T-cell (primary cell): ENCODE data around the gene CHST2. TPM values are rescaled to one million over a fixed set of nuclear protein-coding genes. Genes with fewer than 3 reads are reported as not detected.

Source experiments
- ATAC-seq, 4 experiments: fragments of 200-7000 bp in 3 of 4; fragments of 150-1000 bp in 1 of 4; cut with Tn5 transposase; replicated peaks in 1 of 4; 1 replicate in 3 of 4; 2 replicates in 1 of 4; pipeline ENCODE4 v1.10.0; 2021; ENCODE audit warnings: moderate library complexity in 3 of 4, mild to moderate bottlenecking in 2 of 4, moderate number of reproducible peaks in 1 of 4
- CTCF ChIA-PET, 2 donors: fragments of 300-600 bp; sonication (Branson Sonifier 250); formaldehyde crosslinking; loops; one replicate each; lab custom pipeline; 2022; ENCODE audit warnings: antibody characterized with exemption in 2 of 2; lab: Charles Lee
- POLR2A ChIA-PET, 2 donors: fragments of 300-600 bp; sonication (Branson Sonifier 250); formaldehyde crosslinking; loops; one replicate each; lab custom pipeline; 2022; ENCODE audit warnings: antibody characterized with exemption in 2 of 2; lab: Charles Lee
- DNase-seq, 35 experiments: peaks; one replicate each; pipeline versions ENCODE4 v3.0.0 to v3.0.0-alpha.2; 2013 to 2023
- H3K27ac ChIP-seq: one replicate; pipeline ENCODE4 v1.5.1; 2013; ENCODE audit warnings: low read length
- H3K27me3 ChIP-seq, 2 experiments: replicated peaks in 1 of 2; 1 replicate in 1 of 2; 2 replicates in 1 of 2; pipeline versions ENCODE4 v1.6.1 to v1.7.0; 2013; ENCODE audit warnings: low read length in 1 of 2, mixed read lengths in 1 of 2; ENCODE audit not compliant: control insufficient read depth in 2 of 2, insufficient read depth in 2 of 2; ENCODE audit errors: extremely low read depth in 1 of 2
- H3K36me3 ChIP-seq, 2 donors: 1 replicate in 1 of 2; 2 replicates in 1 of 2; pipeline versions ENCODE4 v1.6.1 to v1.7.0; 2013; ENCODE audit warnings: low read length in 1 of 2; ENCODE audit not compliant: control insufficient read depth in 2 of 2, insufficient read depth in 1 of 2; ENCODE audit errors: extremely low read depth in 1 of 2
- H3K4me1 ChIP-seq, 2 experiments: 1 replicate in 1 of 2; 2 replicates in 1 of 2; pipeline versions ENCODE4 v1.6.1 to v1.7.0; 2013; ENCODE audit warnings: low read length in 2 of 2, mixed read lengths in 1 of 2; ENCODE audit not compliant: insufficient read depth in 2 of 2, control insufficient read depth in 1 of 2; ENCODE audit errors: extremely low read depth in 1 of 2
- H3K4me3 ChIP-seq, 2 donors: 1 replicate in 1 of 2; 2 replicates in 1 of 2; pipeline versions ENCODE4 v1.5.1 to v1.7.0; 2013; ENCODE audit warnings: mild to moderate bottlenecking in 2 of 2, low read length in 1 of 2, moderate library complexity in 1 of 2; ENCODE audit not compliant: control insufficient read depth in 1 of 2; ENCODE audit errors: extremely low read depth in 1 of 2
- H3K9me3 ChIP-seq: 2 replicates; pipeline ENCODE4 v1.7.0; 2013
- H3K27ac Mint-ChIP-seq, 2 donors: one replicate each; pipeline ENCODE4 v1.8.0; 2020 to 2021; ENCODE audit warnings: mild to moderate bottlenecking in 2 of 2, mixed read lengths in 2 of 2
- H3K27me3 Mint-ChIP-seq, 2 donors: one replicate each; pipeline ENCODE4 v1.8.0; 2021 to 2022; ENCODE audit warnings: mixed read lengths in 2 of 2
- H3K36me3 Mint-ChIP-seq: one replicate; pipeline ENCODE4 v1.8.0; 2021; ENCODE audit warnings: mixed read lengths
- H3K4me1 Mint-ChIP-seq, 3 donors: one replicate each; pipeline ENCODE4 v1.8.0; 2020 to 2022; ENCODE audit warnings: mixed read lengths in 3 of 3, mild to moderate bottlenecking in 1 of 3
- H3K4me3 Mint-ChIP-seq, 3 donors: one replicate each; pipeline ENCODE4 v1.8.0; 2020 to 2022; ENCODE audit warnings: mild to moderate bottlenecking in 3 of 3, mixed read lengths in 3 of 3, moderate library complexity in 3 of 3
- H3K9me3 Mint-ChIP-seq, 3 donors: one replicate each; pipeline ENCODE4 v1.8.0; 2020 to 2022; ENCODE audit warnings: mixed read lengths in 3 of 3
- WGBS: methylation state at CpG from one replicate; pipeline ENCODE4 v1.1.5; 2013; ENCODE audit warnings: missing lambda C conversion rate; ENCODE audit not compliant: insufficient coverage; 5-methylcytosine and 5-hydroxymethylcytosine counted together
- total RNA-seq, 35 experiments: library from RNA in 6 of 35; stranded (reverse) in 6 of 35; fragments of 120-200 nt in 1 of 35; gene quantifications; one replicate each; pipeline versions ENCODE4 v1.2.1 to v1.2.4 and lab custom pipeline; 2013 to 2026

The CHST2 gene
- total RNA-seq, 5 donors from 2014 or later (not counting 1 experiment from before 2014, with no cell fraction given), result 1.7 to 5.6 (median 4.4) TPM

- Histone ChIP-seq H3K9me3 (no peaks in the 10 kb centered on the region), H3K36me3 (no peaks in the 10 kb centered on the region), H3K27ac (no peak overlapping the region), H3K4me1 (no peaks in the 10 kb centered on the region), H3K4me3 (no peak overlapping the region), H3K27me3 (no peaks in the 10 kb centered on the region)
- CTCF ChIA-PET, result no interaction called here
- no peak overlapping the region for H3K4me3 Mint-ChIP-seq
- no peaks in the 10 kb centered on the region for H3K4me1 Mint-ChIP-seq
- peaks cover 0 to 8% of the 10 kb centered on the region in 2 donors for H3K27me3 Mint-ChIP-seq
- POLR2A ChIA-PET, result no interaction called here
- ATAC-seq (no peak), DNase-seq (no peak)
- no CpG with 5 or more reads among the region's 2 CpGs for WGBS
- H3K36me3 Mint-ChIP-seq, result no peaks in the 10 kb centered on the region
- H3K27ac Mint-ChIP-seq, result no peak overlapping the region
- peaks cover 0 to 7% (median 2%) of the 10 kb centered on the region in 3 donors for H3K9me3 Mint-ChIP-seq
These were observed 23.8 kb upstream of the CHST2 start for GRCh38 chr3:143095813-143096212.

DNA sequence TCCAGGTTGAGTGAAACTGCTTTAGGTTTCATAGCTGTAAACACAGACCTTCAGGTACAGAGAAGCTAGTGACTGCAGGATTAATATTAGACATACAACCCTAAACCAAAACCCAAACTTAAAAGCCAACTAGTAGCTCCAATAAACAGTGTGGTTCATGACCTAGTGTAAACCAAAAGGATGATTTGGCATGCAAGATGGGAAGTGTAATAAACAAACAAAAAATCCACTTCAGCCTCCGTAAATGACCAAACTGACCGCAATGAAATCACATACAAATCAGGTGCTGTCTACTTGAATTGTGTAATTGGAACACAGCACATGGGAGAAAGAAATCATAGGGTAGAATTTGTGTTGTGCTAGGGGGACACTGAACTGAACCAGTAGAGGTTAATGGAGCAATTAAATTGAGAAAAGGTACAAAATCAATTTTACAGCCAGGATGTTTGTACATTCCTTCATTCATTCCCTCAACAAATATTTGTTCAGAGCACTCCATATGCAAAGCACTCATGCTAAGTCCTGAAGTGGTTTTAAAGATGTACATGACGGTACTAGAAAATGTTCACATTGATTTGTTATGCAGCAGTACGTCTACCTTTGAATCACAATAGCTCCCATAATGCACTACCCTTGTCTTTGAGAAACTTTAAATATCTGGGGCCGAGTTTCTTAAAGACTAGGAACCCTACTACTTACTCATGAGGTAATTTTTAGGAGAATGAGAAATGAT, 21.4 kb upstream of the CHST2 start:
- no peaks in the 10 kb centered on the region for H3K9me3 ChIP-seq
- ChIA-PET CTCF (no interaction called here), POLR2A (no interaction called here)
- Mint-ChIP-seq H3K36me3 (no peaks in the 10 kb centered on the region), H3K4me3 (no peak overlapping the region), H3K27ac (no peak overlapping the region), H3K9me3 (peaks cover 0 to 7% (median 2%) of the 10 kb centered on the region in 3 donors), H3K4me1 (no peaks in the 10 kb centered on the region), H3K27me3 (peaks cover 12 to 14% of the 10 kb centered on the region in 2 donors)
- no peaks in the 10 kb centered on the region for H3K4me1 ChIP-seq
- no peak overlapping the region for H3K4me3 ChIP-seq
- ATAC-seq, result no peak
- no CpG with 5 or more reads among the region's 5 CpGs for WGBS
- H3K27ac ChIP-seq, result no peak overlapping the region
- DNase-seq, result no peak
- peaks cover 0 to 4% of the 10 kb centered on the region in 2 experiments for H3K27me3 ChIP-seq
- no peaks in the 10 kb centered on the region for H3K36me3 ChIP-seq

GRCh38 chr3:143099210-143099609, 20.4 kb upstream of the CHST2 start:
- Histone ChIP-seq H3K36me3 (no peaks in the 10 kb centered on the region), H3K27ac (no peak overlapping the region), H3K9me3 (no peaks in the 10 kb centered on the region), H3K4me1 (no peaks in the 10 kb centered on the region), H3K27me3 (peaks cover 0 to 12% of the 10 kb centered on the region in 2 experiments), H3K4me3 (no peak overlapping the region)
- Mint-ChIP-seq H3K4me1 (no peaks in the 10 kb centered on the region), H3K4me3 (no peak overlapping the region), H3K36me3 (no peaks in the 10 kb centered on the region), H3K27me3 (peaks cover 12 to 15% of the 10 kb centered on the region in 2 donors), H3K9me3 (peaks cover 0 to 7% (median 2%) of the 10 kb centered on the region in 3 donors), H3K27ac (no peak overlapping the region)
- ATAC-seq (no peak), DNase-seq (no peak)
- ChIA-PET CTCF (interaction anchor here in 1 of 2 donors (0.5 to 0.6 kb wide), 2 partner anchors 32 to 95 kb away, joined by 3 to 4 read pairs; no protein-coding TSS in a partner anchor), POLR2A (no interaction called here)
- 88% methylated on average over 3 of the region's 3 CpGs for WGBS

DNA sequence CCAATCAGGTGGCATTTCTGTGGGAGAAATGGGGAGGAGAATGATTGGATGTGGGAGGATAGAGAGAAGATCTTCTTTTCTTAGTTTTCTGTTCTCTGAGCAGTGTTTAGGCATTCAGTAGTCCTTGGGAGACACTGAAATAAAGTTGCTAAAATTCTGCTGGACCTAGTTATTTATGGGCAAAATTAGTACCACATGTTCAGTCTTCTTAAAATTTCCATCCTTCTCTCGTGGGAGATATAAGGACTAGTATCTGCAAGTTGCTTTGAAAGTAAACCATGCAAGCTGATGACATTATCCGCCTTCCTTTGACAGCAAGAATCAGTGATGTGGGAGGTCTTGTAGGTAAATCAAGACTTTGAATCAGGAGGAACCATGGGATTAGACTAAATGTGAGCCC, 19.9 kb upstream of the CHST2 start:
- Mint-ChIP-seq H3K36me3 (no peaks in the 10 kb centered on the region), H3K27me3 (peaks cover 11 to 15% of the 10 kb centered on the region in 2 donors), H3K9me3 (peaks cover 2 to 9% (median 3%) of the 10 kb centered on the region in 3 donors), H3K4me1 (no peaks in the 10 kb centered on the region), H3K4me3 (no peak overlapping the region), H3K27ac (no peak overlapping the region)
- H3K4me3 ChIP-seq, result no peak overlapping the region
- no peak for DNase-seq
- POLR2A ChIA-PET, result no interaction called here
- H3K9me3 ChIP-seq, result no peaks in the 10 kb centered on the region
- H3K27ac ChIP-seq, result no peak overlapping the region
- CTCF ChIA-PET, result interaction anchor here in 1 of 2 donors (0.5 kb wide), 1 partner anchor 31 kb away, joined by 4 read pairs; no protein-coding TSS in a partner anchor
- 100% methylated on average over 1 of the region's 2 CpGs for WGBS
- peaks cover 0 to 15% of the 10 kb centered on the region in 2 experiments for H3K27me3 ChIP-seq
- no peaks in the 10 kb centered on the region for H3K4me1 ChIP-seq
- no peaks in the 10 kb centered on the region for H3K36me3 ChIP-seq
- no peak for ATAC-seq

DNA sequence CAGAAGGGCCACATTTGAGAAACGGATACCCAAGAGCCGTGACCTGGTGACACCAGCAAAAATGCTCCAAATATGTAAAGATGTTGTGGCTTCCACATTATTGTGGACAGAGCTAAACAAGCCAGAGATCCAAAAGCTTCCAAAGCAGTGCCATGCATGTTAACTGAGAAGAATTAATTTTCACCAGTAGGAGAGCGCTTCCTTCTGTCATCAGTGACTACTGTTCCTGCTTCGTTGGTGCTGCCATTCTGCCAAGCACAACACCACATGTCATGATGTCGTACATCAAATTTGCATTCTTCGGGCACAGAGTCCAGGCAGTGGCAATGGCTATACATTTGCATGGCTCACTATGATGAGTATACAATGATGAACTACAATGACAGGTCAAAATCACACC, 19.1 kb upstream of the CHST2 start:
- H3K36me3 ChIP-seq, result no peaks in the 10 kb centered on the region
- H3K9me3 ChIP-seq, result no peaks in the 10 kb centered on the region
- no peak for ATAC-seq
- H3K4me1 Mint-ChIP-seq, result no peaks in the 10 kb centered on the region
- CTCF ChIA-PET, result no interaction called here
- H3K4me1 ChIP-seq, result no peaks in the 10 kb centered on the region
- POLR2A ChIA-PET, result no interaction called here
- peaks cover 0 to 15% of the 10 kb centered on the region in 2 experiments for H3K27me3 ChIP-seq
- no peak overlapping the region for H3K27ac Mint-ChIP-seq
- no peaks in the 10 kb centered on the region for H3K36me3 Mint-ChIP-seq
- 100% methylated on average over 3 of the region's 6 CpGs for WGBS
- DNase-seq, result no peak
- no peak overlapping the region for H3K4me3 ChIP-seq
- no peak overlapping the region for H3K27ac ChIP-seq
- H3K9me3 Mint-ChIP-seq, result peaks cover 2 to 16% (median 5%) of the 10 kb centered on the region in 3 donors
- no peak overlapping the region for H3K4me3 Mint-ChIP-seq
- peaks cover 9 to 15% of the 10 kb centered on the region in 2 donors for H3K27me3 Mint-ChIP-seq

- ChIA-PET CTCF (no interaction called here), POLR2A (no interaction called here)
- Histone ChIP-seq H3K27ac (no peak overlapping the region), H3K4me1 (no peaks in the 10 kb centered on the region), H3K4me3 (no peak overlapping the region), H3K27me3 (peaks cover 0 to 15% of the 10 kb centered on the region in 2 experiments), H3K9me3 (peaks cover 6% of the 10 kb centered on the region), H3K36me3 (no peaks in the 10 kb centered on the region)
- Mint-ChIP-seq H3K27ac (no peak overlapping the region), H3K27me3 (peaks cover 9 to 15% of the 10 kb centered on the region in 2 donors), H3K4me3 (no peak overlapping the region), H3K9me3 (peaks cover 4 to 26% (median 5%) of the 10 kb centered on the region in 3 donors), H3K36me3 (peaks cover 4% of the 10 kb centered on the region), H3K4me1 (no peaks in the 10 kb centered on the region)
- WGBS, result 52% methylated on average over 3 of the region's 7 CpGs
- ATAC-seq (no peak), DNase-seq (no peak)
These were observed 17.7 kb upstream of the CHST2 start for GRCh38 chr3:143101792-143102381.
